Measurements from ENCODE around the gene UBALD1.

- TF ChIP-seq POLR2AphosphoS5 (IDR thresholded peaks at IDR 0.05; ENCODE audit: insufficient read depth, low read depth, low read length) (no peak), POLR2A (IDR thresholded peaks at IDR 0.05; ENCODE audit: low read depth, low read length) (no peak), CTCF (IDR thresholded peaks at IDR 0.05; ENCODE audit: extremely low read depth in 1 of 2, insufficient read depth in 1 of 2, low read depth in 1 of 2, low read length in 2 of 2) (no peak), GATA2 (IDR thresholded peaks at IDR 0.05; ENCODE audit: insufficient read depth, insufficient read length, low read depth, low read length) (no peak), MAX (IDR thresholded peaks at IDR 0.05; ENCODE audit: insufficient read depth, insufficient read length) (no peak), EZH2 (IDR thresholded peaks at IDR 0.05; ENCODE audit: borderline replicate concordance, low read depth, low read length, severe bottlenecking) (no peak), MYC (IDR thresholded peaks at IDR 0.05; ENCODE audit: low read depth, low read length) (no peak), FOS (IDR thresholded peaks at IDR 0.05; ENCODE audit: borderline replicate concordance, insufficient read depth, low read length) (no peak), JUN (IDR thresholded peaks at IDR 0.05; ENCODE audit: borderline replicate concordance, insufficient read depth, insufficient read length, low read depth) (no peak)
Observed at GRCh38 chr16:4655801-4656200, 41.1 kb upstream of the UBALD1 start.
